Suprapubic skin (tissue), 4 donors: Measurements from ENCODE around the gene FBRS.
"Not testable (repeated sequence)": the region's sequence is repeated elsewhere in the genome, so short reads cannot be mapped to it uniquely, and the experiment has no call there.

Source experiments
- POLR2A ChIP-seq, 2 donors: fragments of 450-650 bp; IDR thresholded peaks; one replicate each; pipeline ENCODE4 v1.6.1; 2017; ENCODE audit warnings: antibody characterized with exemption in 2 of 2, mild to moderate bottlenecking in 2 of 2, moderate library complexity in 2 of 2
- POLR2AphosphoS5 ChIP-seq, 3 donors: sonication (generic); formaldehyde crosslinking; IDR thresholded peaks; one replicate each; pipeline ENCODE4 v1.6.1; 2017; ENCODE audit warnings: antibody characterized with exemption in 3 of 3
- TF ChIP-seq, protein P1 (sequence below), 2 donors: fragments of 200-600 bp in 1 of 2; fragments of 450-650 bp in 1 of 2; sonication (generic) in 1 of 2; IDR thresholded peaks; one replicate each; pipeline ENCODE4 v1.5.1; 2016 to 2019; ENCODE audit warnings: antibody characterized with exemption in 2 of 2, mild to moderate bottlenecking in 1 of 2, moderate library complexity in 1 of 2

DNA sequence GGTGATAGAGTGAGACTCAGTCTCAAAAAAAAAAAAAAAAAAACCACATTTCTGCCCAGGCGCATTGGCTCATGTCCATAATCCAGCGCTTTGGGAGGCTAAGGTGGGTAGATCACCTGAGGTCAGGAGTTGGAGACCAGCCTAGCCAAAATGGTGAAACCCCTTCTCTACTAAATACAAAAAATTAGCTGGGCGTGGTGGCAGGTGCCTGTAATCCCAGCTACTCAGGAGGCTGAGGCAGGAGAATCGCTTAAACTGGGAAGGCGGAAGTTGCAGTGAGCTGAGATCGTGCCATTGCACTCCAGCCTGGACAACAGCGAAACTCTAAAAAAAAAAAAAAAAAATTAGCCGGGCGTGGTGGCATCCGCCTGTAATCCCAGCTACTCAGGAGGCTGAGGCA, 21.1 kb upstream of the FBRS start:
- TF ChIP-seq POLR2A, POLR2AphosphoS5 (IDR thresholded peaks at IDR 0.05): not testable (repeated sequence)
- TF ChIP-seq, protein P1, sequence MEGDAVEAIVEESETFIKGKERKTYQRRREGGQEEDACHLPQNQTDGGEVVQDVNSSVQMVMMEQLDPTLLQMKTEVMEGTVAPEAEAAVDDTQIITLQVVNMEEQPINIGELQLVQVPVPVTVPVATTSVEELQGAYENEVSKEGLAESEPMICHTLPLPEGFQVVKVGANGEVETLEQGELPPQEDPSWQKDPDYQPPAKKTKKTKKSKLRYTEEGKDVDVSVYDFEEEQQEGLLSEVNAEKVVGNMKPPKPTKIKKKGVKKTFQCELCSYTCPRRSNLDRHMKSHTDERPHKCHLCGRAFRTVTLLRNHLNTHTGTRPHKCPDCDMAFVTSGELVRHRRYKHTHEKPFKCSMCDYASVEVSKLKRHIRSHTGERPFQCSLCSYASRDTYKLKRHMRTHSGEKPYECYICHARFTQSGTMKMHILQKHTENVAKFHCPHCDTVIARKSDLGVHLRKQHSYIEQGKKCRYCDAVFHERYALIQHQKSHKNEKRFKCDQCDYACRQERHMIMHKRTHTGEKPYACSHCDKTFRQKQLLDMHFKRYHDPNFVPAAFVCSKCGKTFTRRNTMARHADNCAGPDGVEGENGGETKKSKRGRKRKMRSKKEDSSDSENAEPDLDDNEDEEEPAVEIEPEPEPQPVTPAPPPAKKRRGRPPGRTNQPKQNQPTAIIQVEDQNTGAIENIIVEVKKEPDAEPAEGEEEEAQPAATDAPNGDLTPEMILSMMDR (IDR thresholded peaks at IDR 0.05) = not testable (repeated sequence)
